Smooth muscle cell (in vitro differentiated cells): ENCODE measurements around the gene ADD2. TPM values are rescaled to one million over a fixed set of nuclear protein-coding genes. Genes with fewer than 3 reads are reported as not detected.

Source experiments
- polyA plus RNA-seq: library from polyadenylated mRNA; unstranded; fragments of >200 nt; fragmentation: Nextera tagmentation; extraction: Ambion mirVana; gene quantifications from 2 replicates; pipeline ENCODE4 v1.2.1, GENCODE V29; 2016
- small RNA-seq: library from RNA; depleted of rRNA; stranded (forward); fragments of <200 nt; gene quantifications from one replicate; pipeline ENCODE3, GENCODE V24; 2014
- total RNA-seq: library from RNA; depleted of rRNA; stranded (reverse); fragments of >200 nt; gene quantifications from 2 replicates; pipeline ENCODE4 v1.2.3, GENCODE V29; 2014

The ADD2 gene
- total and polyA plus RNA-seq, 2 experiments from 2014 or later: 4.3 to 7.1 TPM

Small RNA genes lying within 50 kb of the gene (small RNA-seq; reads per million reads assigned to genes)
- not detected for gene HMGN2P21

Other genes starting within 250 kb of the ADD2 start
- gene TGFA, start 214.4 kb downstream of the ADD2 start, total RNA-seq: 2.4 and 3.6 TPM in 2 replicates
- 0.21 TPM in 1 of 2 replicates, not detected in the other for gene TGFA, start 214.4 kb downstream of the ADD2 start, polyA plus RNA-seq
- not detected in 2 replicates for gene FIGLA, start 22.4 kb upstream of the ADD2 start, total RNA-seq
- gene FIGLA, start 22.4 kb upstream of the ADD2 start, polyA plus RNA-seq: not detected in 2 replicates
- not detected in 2 replicates for gene CLEC4F, start 52.4 kb upstream of the ADD2 start, total RNA-seq
- not detected in 2 replicates for gene CLEC4F, start 52.4 kb upstream of the ADD2 start, polyA plus RNA-seq
- not detected in 2 replicates for gene CD207, start 67.6 kb upstream of the ADD2 start, total RNA-seq
- not detected in 2 replicates for gene CD207, start 67.6 kb upstream of the ADD2 start, polyA plus RNA-seq
- gene VAX2, start 132.4 kb upstream of the ADD2 start, total RNA-seq: 0.81 and 1.3 TPM in 2 replicates
- 1.9 and 3.3 TPM in 2 replicates for gene VAX2, start 132.4 kb upstream of the ADD2 start, polyA plus RNA-seq
- not detected in 2 replicates for gene ATP6V1B1, start 167.7 kb upstream of the ADD2 start, total RNA-seq
- 0.59 and 2.0 TPM in 2 replicates for gene ATP6V1B1, start 167.7 kb upstream of the ADD2 start, polyA plus RNA-seq
- gene ANKRD53, start 210.4 kb upstream of the ADD2 start, total RNA-seq: 1.9 TPM in 1 of 2 replicates, not detected in the other
- gene ANKRD53, start 210.4 kb upstream of the ADD2 start, polyA plus RNA-seq: 1.3 and 1.7 TPM in 2 replicates
- 35.2 and 43.5 TPM in 2 replicates for gene TEX261, start 226.7 kb upstream of the ADD2 start, total RNA-seq
- gene TEX261, start 226.7 kb upstream of the ADD2 start, polyA plus RNA-seq: 28.7 and 29.3 TPM in 2 replicates